ENCODE results near the gene EFEMP2.
A peak's percentile ranks its signal among the peaks of the same experiment; 100 is the strongest.

The EFEMP2 gene

GRCh38 chr11:65918211-65919140 is 45.9 kb upstream of the EFEMP2 start, which contains the start of gene C11orf68:
Gene C11orf68, minus strand, starts transcription at chr11:65919062. Its CDS starts 31 bp downstream, at chr11:65919031.
- Histone ChIP-seq H3K9me2 (replicated peaks; ENCODE audit: insufficient read depth, low read length) (no peaks in the 10 kb centered on the region), H3F3A (ENCODE audit: insufficient read depth) (no peaks in the 10 kb centered on the region), H3K9ac (ENCODE audit: low read length) (peak within 1 kb of the TSS; percentile 76), H3K9me3 (ENCODE audit: insufficient read depth, low read length) (no peaks in the 10 kb centered on the region), H2AFZ (ENCODE audit: low read depth, low read length, severe bottlenecking) (peak within 1 kb of the TSS; percentile 99), H3K36me3 (ENCODE audit: low read length) (no peaks in the 10 kb centered on the region), H3K27ac (ENCODE audit: low read depth, low read length) (peak within 1 kb of the TSS; percentile 38; the same call in 1 of the 2 replicates), H3K79me2 (ENCODE audit: insufficient read depth, low read length) (no peaks in the 10 kb centered on the region), H3K4me3 (ENCODE audit: insufficient read depth, low read length, poor library complexity, severe bottlenecking) (peak within 1 kb of the TSS; percentile 84), H3K4me2 (ENCODE audit: low read depth, low read length, poor library complexity, severe bottlenecking) (peak within 1 kb of the TSS; percentile 87), H3K27me3 (ENCODE audit: low read length) (no peaks in the 10 kb centered on the region), H4K20me1 (ENCODE audit: low read depth, low read length) (no peaks in the 10 kb centered on the region)
- TF ChIP-seq, protein P1, sequence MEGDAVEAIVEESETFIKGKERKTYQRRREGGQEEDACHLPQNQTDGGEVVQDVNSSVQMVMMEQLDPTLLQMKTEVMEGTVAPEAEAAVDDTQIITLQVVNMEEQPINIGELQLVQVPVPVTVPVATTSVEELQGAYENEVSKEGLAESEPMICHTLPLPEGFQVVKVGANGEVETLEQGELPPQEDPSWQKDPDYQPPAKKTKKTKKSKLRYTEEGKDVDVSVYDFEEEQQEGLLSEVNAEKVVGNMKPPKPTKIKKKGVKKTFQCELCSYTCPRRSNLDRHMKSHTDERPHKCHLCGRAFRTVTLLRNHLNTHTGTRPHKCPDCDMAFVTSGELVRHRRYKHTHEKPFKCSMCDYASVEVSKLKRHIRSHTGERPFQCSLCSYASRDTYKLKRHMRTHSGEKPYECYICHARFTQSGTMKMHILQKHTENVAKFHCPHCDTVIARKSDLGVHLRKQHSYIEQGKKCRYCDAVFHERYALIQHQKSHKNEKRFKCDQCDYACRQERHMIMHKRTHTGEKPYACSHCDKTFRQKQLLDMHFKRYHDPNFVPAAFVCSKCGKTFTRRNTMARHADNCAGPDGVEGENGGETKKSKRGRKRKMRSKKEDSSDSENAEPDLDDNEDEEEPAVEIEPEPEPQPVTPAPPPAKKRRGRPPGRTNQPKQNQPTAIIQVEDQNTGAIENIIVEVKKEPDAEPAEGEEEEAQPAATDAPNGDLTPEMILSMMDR (IDR thresholded peaks at IDR 0.05; ENCODE audit: insufficient read depth, low read length, poor library complexity, severe bottlenecking), result no peak

DNA sequence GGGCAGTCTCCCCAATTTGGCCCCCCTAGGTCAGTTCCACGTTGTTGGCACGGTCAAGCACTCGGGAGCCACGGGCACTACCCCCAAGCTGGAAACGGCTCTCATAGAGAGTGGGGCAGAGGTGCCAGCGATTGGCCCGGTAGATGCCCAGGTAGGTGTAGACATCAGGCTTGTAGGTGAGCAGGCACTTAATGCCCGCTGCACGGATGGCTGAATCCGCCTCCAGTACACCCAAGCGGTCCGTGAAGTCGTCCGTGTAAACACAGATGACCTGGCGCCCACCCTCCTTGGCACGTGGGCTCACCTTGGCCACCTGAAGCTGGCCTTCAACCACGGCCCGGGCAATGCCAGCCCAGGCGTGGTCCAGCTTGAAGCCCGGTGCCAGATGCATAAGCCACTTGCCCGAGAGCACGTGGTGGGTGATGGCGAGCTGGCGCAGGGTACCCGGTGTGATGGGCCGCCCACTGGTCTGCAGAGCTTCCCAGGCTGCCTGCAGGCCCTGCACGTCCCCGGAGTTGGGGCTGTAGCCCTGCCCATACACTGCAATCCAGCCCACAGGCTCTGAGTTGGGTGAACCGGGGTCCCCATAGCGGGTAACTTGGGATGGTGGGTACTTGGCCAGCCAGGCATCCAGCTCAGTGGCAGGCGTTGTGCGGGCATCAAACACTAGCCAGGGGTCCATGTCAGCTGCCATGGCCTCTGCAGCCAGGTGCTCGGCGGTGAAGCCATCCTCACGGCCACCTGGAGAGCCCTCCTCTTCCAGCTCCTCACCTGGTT is 45.0 kb upstream of the EFEMP2 start:
- H4K20me1 ChIP-seq (ENCODE audit: low read depth, low read length), result no peaks in the 10 kb centered on the region
- peak overlapping the region; percentile 73 for H3K4me3 ChIP-seq (ENCODE audit: insufficient read depth, low read length, poor library complexity, severe bottlenecking)
- H3K9me3 ChIP-seq (ENCODE audit: insufficient read depth, low read length), result no peaks in the 10 kb centered on the region
- H3K9me2 ChIP-seq (replicated peaks; ENCODE audit: insufficient read depth, low read length), result no peaks in the 10 kb centered on the region
- H2AFZ ChIP-seq (ENCODE audit: low read depth, low read length, severe bottlenecking), result no peak overlapping the region
- no peaks in the 10 kb centered on the region for H3F3A ChIP-seq (ENCODE audit: insufficient read depth)
- no peaks in the 10 kb centered on the region for H3K79me2 ChIP-seq (ENCODE audit: insufficient read depth, low read length)
- TF ChIP-seq EZH2phosphoT487 (conservative IDR thresholded peaks at IDR 0.05; ENCODE audit: low read length), result no peak
- TF ChIP-seq, protein P1 (IDR thresholded peaks at IDR 0.05; ENCODE audit: insufficient read depth, low read length, poor library complexity, severe bottlenecking), result no peak
- no peaks in the 10 kb centered on the region for H3K36me3 ChIP-seq (ENCODE audit: low read length)
- no peak overlapping the region for H3K27ac ChIP-seq (ENCODE audit: low read depth, low read length)
- H3K9ac ChIP-seq (ENCODE audit: low read length), result peak overlapping the region; percentile 76; the same call in 1 of the 2 replicates
- H3K4me2 ChIP-seq (ENCODE audit: low read depth, low read length, poor library complexity, severe bottlenecking), result peak overlapping the region; percentile 87
- no peaks in the 10 kb centered on the region for H3K27me3 ChIP-seq (ENCODE audit: low read length)

- Histone ChIP-seq H3K27ac (ENCODE audit: low read depth, low read length) (no peak overlapping the region), H3K4me3 (ENCODE audit: insufficient read depth, low read length, poor library complexity, severe bottlenecking) (no peak overlapping the region), H2AFZ (ENCODE audit: low read depth, low read length, severe bottlenecking) (no peak overlapping the region), H3K36me3 (ENCODE audit: low read length) (no peaks in the 10 kb centered on the region), H3K79me2 (ENCODE audit: insufficient read depth, low read length) (no peaks in the 10 kb centered on the region), H3F3A (ENCODE audit: insufficient read depth) (no peaks in the 10 kb centered on the region), H3K27me3 (ENCODE audit: low read length) (no peaks in the 10 kb centered on the region), H3K4me2 (ENCODE audit: low read depth, low read length, poor library complexity, severe bottlenecking) (no peak overlapping the region), H4K20me1 (ENCODE audit: low read depth, low read length) (no peaks in the 10 kb centered on the region), H3K9ac (ENCODE audit: low read length) (no peak overlapping the region), H3K9me3 (ENCODE audit: insufficient read depth, low read length) (no peaks in the 10 kb centered on the region), H3K9me2 (replicated peaks; ENCODE audit: insufficient read depth, low read length) (no peaks in the 10 kb centered on the region)
- no peak for TF ChIP-seq EZH2phosphoT487 (conservative IDR thresholded peaks at IDR 0.05; ENCODE audit: low read length)
- TF ChIP-seq, protein P1 (IDR thresholded peaks at IDR 0.05; ENCODE audit: insufficient read depth, low read length, poor library complexity, severe bottlenecking), result no peak
Observed at GRCh38 chr11:65917077-65917433, 44.5 kb upstream of the EFEMP2 start.
